ENCODE measurements around the gene KRT79. TPM values are rescaled to one million over a fixed set of nuclear protein-coding genes. Genes with fewer than 3 reads are reported as not detected.

KRT79 gene
- total and polyA plus RNA-seq, 9 of the 15 experiments (the other 6 are each of a cell fraction or from before 2014, with no cell fraction given) = 0.03 to 2.3 (median 0.23) TPM; not detected in 2

- DNase-seq (ENCODE audit: extremely low read depth in 1 of 4, low spot score in 3 of 4) = no peak
- H3K27ac ChIP-seq (ENCODE audit: extremely low read depth, low read depth, low read length) = no peak overlapping the region
- BruUV-seq (replicated peaks) = no TSS peak
- WGBS (ENCODE audit: insufficient coverage, low coverage, missing lambda C conversion rate) = 2% methylated on average over 6 of the region's 6 CpGs
- intact Hi-C loops (cut with micrococcal nuclease) (no loop called here), in situ Hi-C loops (cut with MboI) (no loop called here)
- H3K9me1 ChIP-seq (ENCODE audit: control insufficient read depth, insufficient read depth, low read length) = no peaks in the 10 kb centered on the region
- no peak overlapping the region for H3K4me2 ChIP-seq (ENCODE audit: insufficient read depth, low read length)
- no peaks in the 10 kb centered on the region for H3K79me2 ChIP-seq (ENCODE audit: control insufficient read depth, insufficient read depth, low read length)
- TF ChIP-seq MCM5 (IDR thresholded peaks at IDR 0.05; ENCODE audit: low read depth) (no peak), CREBBP (IDR thresholded peaks at IDR 0.05; ENCODE audit: low read depth, low read length) (no peak), HNRNPL (IDR thresholded peaks at IDR 0.05; ENCODE audit: low read depth, low read length) (no peak), ELF2 (CRISPR knock-in tag; IDR thresholded peaks at IDR 0.05) (no peak), ZSCAN32 (CRISPR knock-in tag; IDR thresholded peaks at IDR 0.05) (no peak), KAT8 (IDR thresholded peaks at IDR 0.05; ENCODE audit: low read depth) (no peak)
- TF ChIP-seq, protein P1, sequence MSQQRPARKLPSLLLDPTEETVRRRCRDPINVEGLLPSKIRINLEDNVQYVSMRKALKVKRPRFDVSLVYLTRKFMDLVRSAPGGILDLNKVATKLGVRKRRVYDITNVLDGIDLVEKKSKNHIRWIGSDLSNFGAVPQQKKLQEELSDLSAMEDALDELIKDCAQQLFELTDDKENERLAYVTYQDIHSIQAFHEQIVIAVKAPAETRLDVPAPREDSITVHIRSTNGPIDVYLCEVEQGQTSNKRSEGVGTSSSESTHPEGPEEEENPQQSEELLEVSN (IDR thresholded peaks at IDR 0.05; ENCODE audit: borderline replicate concordance in 1 of 2, extremely low read depth in 1 of 2, insufficient read depth in 1 of 2, insufficient read length in 1 of 2, low read depth in 1 of 2, low read length in 1 of 2, poor library complexity in 1 of 2, severe bottlenecking in 1 of 2) = no peak
- TF ChIP-seq, protein P2, sequence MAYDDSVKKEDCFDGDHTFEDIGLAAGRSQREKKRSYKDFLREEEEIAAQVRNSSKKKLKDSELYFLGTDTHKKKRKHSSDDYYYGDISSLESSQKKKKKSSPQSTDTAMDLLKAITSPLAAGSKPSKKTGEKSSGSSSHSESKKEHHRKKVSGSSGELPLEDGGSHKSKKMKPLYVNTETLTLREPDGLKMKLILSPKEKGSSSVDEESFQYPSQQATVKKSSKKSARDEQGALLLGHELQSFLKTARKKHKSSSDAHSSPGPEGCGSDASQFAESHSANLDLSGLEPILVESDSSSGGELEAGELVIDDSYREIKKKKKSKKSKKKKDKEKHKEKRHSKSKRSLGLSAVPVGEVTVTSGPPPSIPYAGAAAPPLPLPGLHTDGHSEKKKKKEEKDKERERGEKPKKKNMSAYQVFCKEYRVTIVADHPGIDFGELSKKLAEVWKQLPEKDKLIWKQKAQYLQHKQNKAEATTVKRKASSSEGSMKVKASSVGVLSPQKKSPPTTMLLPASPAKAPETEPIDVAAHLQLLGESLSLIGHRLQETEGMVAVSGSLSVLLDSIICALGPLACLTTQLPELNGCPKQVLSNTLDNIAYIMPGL (CRISPR knock-in tag; IDR thresholded peaks at IDR 0.05) = no peak
- TF ChIP-seq, protein P3, sequence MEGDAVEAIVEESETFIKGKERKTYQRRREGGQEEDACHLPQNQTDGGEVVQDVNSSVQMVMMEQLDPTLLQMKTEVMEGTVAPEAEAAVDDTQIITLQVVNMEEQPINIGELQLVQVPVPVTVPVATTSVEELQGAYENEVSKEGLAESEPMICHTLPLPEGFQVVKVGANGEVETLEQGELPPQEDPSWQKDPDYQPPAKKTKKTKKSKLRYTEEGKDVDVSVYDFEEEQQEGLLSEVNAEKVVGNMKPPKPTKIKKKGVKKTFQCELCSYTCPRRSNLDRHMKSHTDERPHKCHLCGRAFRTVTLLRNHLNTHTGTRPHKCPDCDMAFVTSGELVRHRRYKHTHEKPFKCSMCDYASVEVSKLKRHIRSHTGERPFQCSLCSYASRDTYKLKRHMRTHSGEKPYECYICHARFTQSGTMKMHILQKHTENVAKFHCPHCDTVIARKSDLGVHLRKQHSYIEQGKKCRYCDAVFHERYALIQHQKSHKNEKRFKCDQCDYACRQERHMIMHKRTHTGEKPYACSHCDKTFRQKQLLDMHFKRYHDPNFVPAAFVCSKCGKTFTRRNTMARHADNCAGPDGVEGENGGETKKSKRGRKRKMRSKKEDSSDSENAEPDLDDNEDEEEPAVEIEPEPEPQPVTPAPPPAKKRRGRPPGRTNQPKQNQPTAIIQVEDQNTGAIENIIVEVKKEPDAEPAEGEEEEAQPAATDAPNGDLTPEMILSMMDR (IDR thresholded peaks at IDR 0.05 in 2 of 3, conservative IDR thresholded peaks at IDR 0.05 in 1 of 3; ENCODE audit: insufficient read depth in 2 of 3, low read depth in 1 of 3, low read length in 3 of 3) = no peak
- ChIA-PET CTCF (ENCODE audit: low intra/inter-chr PET ratio) (no interaction called here), POLR2A (no interaction called here)
- H3K36me3 ChIP-seq (ENCODE audit: control insufficient read depth, insufficient read depth, low read length) = no peaks in the 10 kb centered on the region
- no peaks in the 10 kb centered on the region for H3K9me3 ChIP-seq (replicated peaks; ENCODE audit: control insufficient read depth, insufficient read depth, low read depth, low read length)
- H4K20me1 ChIP-seq (replicated peaks; ENCODE audit: control insufficient read depth, insufficient read depth, low read length) = peaks cover 6% of the 10 kb centered on the region; the same call in 1 of the 2 replicates
- no peak for FAIRE-seq
- no peak overlapping the region for H3K4me3 ChIP-seq
- H3K27me3 ChIP-seq (ENCODE audit: control insufficient read depth in 2 of 2, insufficient read depth in 2 of 2, low read length in 2 of 2) = peaks cover 19 to 67% of the 10 kb centered on the region in 2 experiments; a peak in 4 of 5 replicates
- no peak for ATAC-seq
- no peak overlapping the region for H2AFZ ChIP-seq (ENCODE audit: low read depth, low read length)
- no peaks in the 10 kb centered on the region for H3K4me1 ChIP-seq (replicated peaks in 1 of 2; ENCODE audit: control insufficient read depth in 2 of 2, insufficient read depth in 2 of 2, low read length in 2 of 2)
- no peak overlapping the region for H3K9ac ChIP-seq (ENCODE audit: insufficient read depth in 1 of 2, low read depth in 2 of 2, low read length in 2 of 2)
Observed at GRCh38 chr12:52849511-52849910, 15.4 kb upstream of the KRT79 start.

Measured in K562 (cell line).